H9 (cell line): Measurements from ENCODE around the gene MYO18B. TPM values are rescaled to one million over a fixed set of nuclear protein-coding genes. Genes with fewer than 3 reads are reported as not detected.

Experiments used
- DNase-seq: peaks from one replicate; pipeline ENCODE4 v3.0.0-alpha.2; 2017
- H2AFZ ChIP-seq: one replicate; pipeline ENCODE4 v1.6.1; 2013; ENCODE audit warnings: mild to moderate bottlenecking, low read length, control low read depth, moderate library complexity
- H2AK5ac ChIP-seq: 2 replicates; pipeline ENCODE4 v1.6.1; 2013; ENCODE audit warnings: low read length, control low read depth, mixed read lengths; ENCODE audit not compliant: insufficient read length
- H2BK120ac ChIP-seq: one replicate; pipeline ENCODE4 v1.6.1; 2013; ENCODE audit warnings: low read depth, mild to moderate bottlenecking, low read length, control low read depth, inconsistent platforms; ENCODE audit not compliant: poor library complexity, severe bottlenecking
- H2BK12ac ChIP-seq: 2 replicates; pipeline ENCODE4 v1.6.1; 2013; ENCODE audit warnings: low read length, control low read depth, mixed read lengths, low read depth; ENCODE audit not compliant: insufficient read length
- H2BK15ac ChIP-seq: 2 replicates; pipeline ENCODE4 v1.6.1; 2013; ENCODE audit warnings: low read depth, low read length, control low read depth
- H2BK20ac ChIP-seq: one replicate; pipeline ENCODE4 v1.6.1; 2013; ENCODE audit warnings: low read depth, mild to moderate bottlenecking, low read length, control low read depth, inconsistent platforms; ENCODE audit not compliant: poor library complexity, severe bottlenecking
- H2BK5ac ChIP-seq: 2 replicates; pipeline ENCODE4 v1.6.1; 2013; ENCODE audit warnings: low read length, control low read depth, mixed read lengths; ENCODE audit not compliant: insufficient read length
- H3K14ac ChIP-seq: 2 replicates; pipeline ENCODE4 v1.6.1; 2013; ENCODE audit warnings: low read length, control low read depth; ENCODE audit not compliant: insufficient read depth
- H3K18ac ChIP-seq: 2 replicates; pipeline ENCODE4 v1.6.1; 2013; ENCODE audit warnings: low read depth, mild to moderate bottlenecking, mixed read lengths, low read length, control low read depth; ENCODE audit not compliant: insufficient read length
- H3K23ac ChIP-seq: 2 replicates; pipeline ENCODE4 v1.6.1; 2013; ENCODE audit warnings: low read length, control low read depth, mixed read lengths, low read depth; ENCODE audit not compliant: insufficient read length
- H3K23me2 ChIP-seq: 2 replicates; pipeline ENCODE4 v1.6.1; 2013; ENCODE audit warnings: low read depth, mild to moderate bottlenecking, mixed read lengths, low read length, control low read depth; ENCODE audit not compliant: insufficient read length, poor library complexity, severe bottlenecking
- H3K27ac ChIP-seq: 2 replicates; pipeline ENCODE4 v1.5.1; 2013; ENCODE audit warnings: low read length, control low read depth, mixed read lengths, low read depth; ENCODE audit not compliant: insufficient read length
- H3K27me3 ChIP-seq: 2 replicates; pipeline ENCODE4 v1.6.1; 2013; ENCODE audit warnings: low read length, control low read depth, inconsistent platforms; ENCODE audit not compliant: insufficient read depth
- H3K4ac ChIP-seq: 2 replicates; pipeline ENCODE4 v1.6.1; 2013; ENCODE audit warnings: low read depth, mild to moderate bottlenecking, control low read depth, inconsistent platforms, low read length, moderate library complexity
- H3K4me1 ChIP-seq: 2 replicates; pipeline ENCODE4 v1.6.1; 2013; ENCODE audit warnings: low read length, control low read depth, inconsistent platforms; ENCODE audit not compliant: insufficient read depth
- H3K4me2 ChIP-seq: 2 replicates; pipeline ENCODE4 v1.6.1; 2013; ENCODE audit warnings: low read length, control low read depth, mixed read lengths; ENCODE audit not compliant: insufficient read length, insufficient read depth
- H3K56ac ChIP-seq: 2 replicates; pipeline ENCODE4 v1.6.1; 2013; ENCODE audit warnings: low read depth, mild to moderate bottlenecking, mixed read lengths, low read length, control low read depth; ENCODE audit not compliant: insufficient read length
- H3K79me1 ChIP-seq: 2 replicates; pipeline ENCODE4 v1.6.1; 2013; ENCODE audit warnings: low read depth, mild to moderate bottlenecking, moderate library complexity, low read length, control low read depth, inconsistent platforms; ENCODE audit not compliant: insufficient read depth, poor library complexity, severe bottlenecking
- H3K79me2 ChIP-seq: 2 replicates; pipeline ENCODE4 v1.6.1; 2013; ENCODE audit warnings: low read length, control low read depth, inconsistent platforms; ENCODE audit not compliant: insufficient read depth
- H3K9ac ChIP-seq: 2 replicates; pipeline ENCODE4 v1.6.1; 2013; ENCODE audit warnings: low read length, control low read depth, mixed read lengths; ENCODE audit not compliant: insufficient read length; ENCODE audit errors: extremely low read depth
- H3K9me3 ChIP-seq: one replicate; pipeline ENCODE4 v1.6.1; 2013; ENCODE audit warnings: low read depth, low read length, inconsistent platforms; ENCODE audit not compliant: control insufficient read depth
- H3T11ph ChIP-seq: one replicate; pipeline ENCODE4 v1.6.1; 2013; ENCODE audit warnings: mild to moderate bottlenecking, low read length, control low read depth, inconsistent platforms
- H4K20me1 ChIP-seq: one replicate; pipeline ENCODE4 v1.6.1; 2013; ENCODE audit not compliant: control insufficient read depth, insufficient read length, insufficient read depth
- H4K5ac ChIP-seq: 2 replicates; pipeline ENCODE4 v1.6.1; 2013; ENCODE audit warnings: low read depth, mild to moderate bottlenecking, mixed read lengths, low read length, control low read depth; ENCODE audit not compliant: insufficient read length
- H4K8ac ChIP-seq: replicated peaks from 2 replicates; pipeline ENCODE4 v1.6.1; 2013; ENCODE audit warnings: low read length, control low read depth, mixed read lengths, low read depth; ENCODE audit not compliant: insufficient read length
- H4K91ac ChIP-seq: 2 replicates; pipeline ENCODE4 v1.6.1; 2013; ENCODE audit warnings: low read depth, mild to moderate bottlenecking, moderate library complexity, mixed read lengths, low read length, control low read depth; ENCODE audit not compliant: insufficient read length
- H3K27ac Mint-ChIP-seq, 3 experiments: 2 replicates in 2 of 3; 3 replicates in 1 of 3; pipeline ENCODE4 v1.8.0; 2020 to 2021; ENCODE audit warnings: mixed read lengths in 3 of 3, mild to moderate bottlenecking in 1 of 3, moderate library complexity in 1 of 3
- H3K27me3 Mint-ChIP-seq: 2 replicates; pipeline ENCODE4 v1.8.0; 2021; ENCODE audit warnings: low read depth, mild to moderate bottlenecking, moderate library complexity, mixed read lengths
- H3K36me3 Mint-ChIP-seq, 3 experiments: 2 replicates in 2 of 3; 3 replicates in 1 of 3; pipeline ENCODE4 v1.8.0; 2020 to 2021; ENCODE audit warnings: low read depth in 3 of 3, mixed read lengths in 3 of 3; ENCODE audit not compliant: insufficient read depth in 1 of 3
- H3K4me1 Mint-ChIP-seq, 2 experiments: 2 replicates each; pipeline ENCODE4 v1.8.0; 2020; ENCODE audit warnings: mixed read lengths in 2 of 2
- H3K4me3 Mint-ChIP-seq, 2 experiments: 2 replicates in 1 of 2; 3 replicates in 1 of 2; pipeline ENCODE4 v1.8.0; 2020 to 2021; ENCODE audit warnings: mild to moderate bottlenecking in 2 of 2, mixed read lengths in 2 of 2, moderate library complexity in 1 of 2
- H3K9me3 Mint-ChIP-seq, 2 experiments: 2 replicates in 1 of 2; 3 replicates in 1 of 2; pipeline ENCODE4 v1.8.0; 2020; ENCODE audit warnings: mild to moderate bottlenecking in 2 of 2, mixed read lengths in 2 of 2, moderate library complexity in 1 of 2
- WGBS: extraction: QIAGEN DNeasy Blood & Tissue Kit; methylation state at CpG from one replicate; pipeline ENCODE4 v1.1.7; 2013; ENCODE audit warnings: missing lambda C conversion rate, low lambda C conversion rate, mixed read lengths; ENCODE audit not compliant: insufficient read length; ENCODE audit errors: extremely low coverage; 5-methylcytosine and 5-hydroxymethylcytosine counted together
- total RNA-seq: library from RNA; stranded (reverse); gene quantifications from 2 replicates; pipeline ENCODE4 v1.2.1, GENCODE V29; 2021
- TF ChIP-seq, protein P1 (sequence below): fragments of 200-600 bp; sonication (generic); conservative IDR thresholded peaks from 3 replicates; pipeline ENCODE4 v1.8.0; 2021; ENCODE audit warnings: antibody characterized with exemption, mild to moderate bottlenecking

Gene MYO18B
- total RNA-seq, 1 experiment from 2014 or later: 0.46 TPM

DNA sequence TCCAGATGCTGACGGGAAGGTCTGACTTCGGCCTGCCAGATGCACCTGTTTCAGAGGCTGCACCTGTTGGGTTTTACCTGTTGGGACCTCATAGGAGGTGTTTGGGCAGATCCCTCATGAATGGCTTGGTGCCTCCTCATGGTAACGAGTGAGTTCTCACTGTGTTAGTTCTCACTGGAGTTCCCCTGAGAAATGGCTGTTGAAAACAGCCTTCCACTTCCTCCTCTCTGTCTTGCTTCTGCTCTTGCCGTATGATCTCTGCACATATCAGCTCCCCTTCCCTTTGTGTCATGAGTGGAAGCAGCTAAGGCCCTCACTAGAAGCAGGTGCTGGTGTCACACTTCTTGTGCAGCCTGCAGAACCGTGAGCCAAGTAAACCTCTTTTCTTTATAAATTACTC, 219.7 kb downstream of the MYO18B start:
- no peaks in the 10 kb centered on the region for H3K79me2 ChIP-seq
- Mint-ChIP-seq H3K27ac (no peak overlapping the region), H3K4me3 (no peak overlapping the region), H3K9me3 (peaks cover 0 to 4% of the 10 kb centered on the region in 2 experiments; a peak in 1 of 5 replicates), H3K27me3 (no peaks in the 10 kb centered on the region; the same call in 1 of the 2 replicates), H3K4me1 (peaks cover 11 to 13% of the 10 kb centered on the region in 2 experiments), H3K36me3 (peaks cover 0 to 5% (median 0%) of the 10 kb centered on the region in 3 experiments; a peak in 1 of 7 replicates)
- no peak overlapping the region for H4K8ac ChIP-seq
- no peak overlapping the region for H3K4me2 ChIP-seq
- no peak overlapping the region for H3K18ac ChIP-seq
- H4K5ac ChIP-seq: no peak overlapping the region
- H3K9me3 ChIP-seq: no peaks in the 10 kb centered on the region
- H2BK15ac ChIP-seq: no peak overlapping the region
- H3K56ac ChIP-seq: no peak overlapping the region
- no peaks in the 10 kb centered on the region; the same call in 1 of the 2 replicates for H3K4me1 ChIP-seq
- H2AFZ ChIP-seq: no peak overlapping the region
- TF ChIP-seq, protein P1, sequence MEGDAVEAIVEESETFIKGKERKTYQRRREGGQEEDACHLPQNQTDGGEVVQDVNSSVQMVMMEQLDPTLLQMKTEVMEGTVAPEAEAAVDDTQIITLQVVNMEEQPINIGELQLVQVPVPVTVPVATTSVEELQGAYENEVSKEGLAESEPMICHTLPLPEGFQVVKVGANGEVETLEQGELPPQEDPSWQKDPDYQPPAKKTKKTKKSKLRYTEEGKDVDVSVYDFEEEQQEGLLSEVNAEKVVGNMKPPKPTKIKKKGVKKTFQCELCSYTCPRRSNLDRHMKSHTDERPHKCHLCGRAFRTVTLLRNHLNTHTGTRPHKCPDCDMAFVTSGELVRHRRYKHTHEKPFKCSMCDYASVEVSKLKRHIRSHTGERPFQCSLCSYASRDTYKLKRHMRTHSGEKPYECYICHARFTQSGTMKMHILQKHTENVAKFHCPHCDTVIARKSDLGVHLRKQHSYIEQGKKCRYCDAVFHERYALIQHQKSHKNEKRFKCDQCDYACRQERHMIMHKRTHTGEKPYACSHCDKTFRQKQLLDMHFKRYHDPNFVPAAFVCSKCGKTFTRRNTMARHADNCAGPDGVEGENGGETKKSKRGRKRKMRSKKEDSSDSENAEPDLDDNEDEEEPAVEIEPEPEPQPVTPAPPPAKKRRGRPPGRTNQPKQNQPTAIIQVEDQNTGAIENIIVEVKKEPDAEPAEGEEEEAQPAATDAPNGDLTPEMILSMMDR: no peak
- no peak overlapping the region for H2BK20ac ChIP-seq
- no peak overlapping the region for H2BK120ac ChIP-seq
- no peak overlapping the region for H2BK12ac ChIP-seq
- H3T11ph ChIP-seq: no peak overlapping the region
- no peak for DNase-seq
- H4K91ac ChIP-seq: no peak overlapping the region
- H3K23ac ChIP-seq: no peak overlapping the region
- no peak overlapping the region for H3K27ac ChIP-seq
- H4K20me1 ChIP-seq: no peaks in the 10 kb centered on the region
- no peak overlapping the region for H3K9ac ChIP-seq
- H3K14ac ChIP-seq: no peak overlapping the region
- H2BK5ac ChIP-seq: no peak overlapping the region
- no CpG with 5 or more reads among the region's 5 CpGs for WGBS
- H3K23me2 ChIP-seq: no peaks in the 10 kb centered on the region
- no peak overlapping the region for H3K4ac ChIP-seq
- H2AK5ac ChIP-seq: no peak overlapping the region
- no peaks in the 10 kb centered on the region for H3K79me1 ChIP-seq
- no peaks in the 10 kb centered on the region for H3K27me3 ChIP-seq
